Activated CD8-positive, alpha-beta memory T cell treated with anti-CD3 and anti-CD28 coated beads, Interleukin-2, amount 10 ng/mL, durations not matched to agents 7 days and 5 days (primary cell): Measurements from ENCODE around the gene PDLIM1. TPM values are rescaled to one million over a fixed set of nuclear protein-coding genes. Genes with fewer than 3 reads are reported as not detected.

Experiments
- ATAC-seq: fragments of 150-1000 bp; cut with Tn5 transposase; one replicate; pipeline ENCODE4 v1.10.0; 2021; ENCODE audit warnings: moderate library complexity
- CTCF ChIA-PET: fragments of 350-600 bp; sonication (Branson Sonifier 250); formaldehyde crosslinking; loops from one replicate; lab custom pipeline; 2021; ENCODE audit warnings: antibody characterized with exemption; lab: Charles Lee
- DNase-seq: peaks from one replicate; pipeline ENCODE4 v3.0.0-alpha.2; 2020
- H3K27ac Mint-ChIP-seq: one replicate; pipeline ENCODE4 v1.8.0; 2021; ENCODE audit warnings: mild to moderate bottlenecking, mixed read lengths
- H3K27me3 Mint-ChIP-seq: one replicate; pipeline ENCODE4 v1.8.0; 2021; ENCODE audit warnings: mixed read lengths
- H3K36me3 Mint-ChIP-seq: one replicate; pipeline ENCODE4 v1.8.0; 2021; ENCODE audit warnings: mild to moderate bottlenecking, mixed read lengths
- H3K4me1 Mint-ChIP-seq: one replicate; pipeline ENCODE4 v1.8.0; 2021; ENCODE audit warnings: mixed read lengths
- H3K4me3 Mint-ChIP-seq: one replicate; pipeline ENCODE4 v1.8.0; 2021; ENCODE audit warnings: mild to moderate bottlenecking, moderate library complexity, mixed read lengths
- H3K9me3 Mint-ChIP-seq: one replicate; pipeline ENCODE4 v1.8.0; 2022; ENCODE audit warnings: low read depth, mixed read lengths
- total RNA-seq, 2 experiments: library from RNA; stranded (reverse); gene quantifications; one replicate each; pipeline ENCODE4 v1.2.3, GENCODE V29; 2021

PDLIM1 gene
- total RNA-seq, 2 experiments from 2014 or later: 4.8 to 22.7 TPM

DNA sequence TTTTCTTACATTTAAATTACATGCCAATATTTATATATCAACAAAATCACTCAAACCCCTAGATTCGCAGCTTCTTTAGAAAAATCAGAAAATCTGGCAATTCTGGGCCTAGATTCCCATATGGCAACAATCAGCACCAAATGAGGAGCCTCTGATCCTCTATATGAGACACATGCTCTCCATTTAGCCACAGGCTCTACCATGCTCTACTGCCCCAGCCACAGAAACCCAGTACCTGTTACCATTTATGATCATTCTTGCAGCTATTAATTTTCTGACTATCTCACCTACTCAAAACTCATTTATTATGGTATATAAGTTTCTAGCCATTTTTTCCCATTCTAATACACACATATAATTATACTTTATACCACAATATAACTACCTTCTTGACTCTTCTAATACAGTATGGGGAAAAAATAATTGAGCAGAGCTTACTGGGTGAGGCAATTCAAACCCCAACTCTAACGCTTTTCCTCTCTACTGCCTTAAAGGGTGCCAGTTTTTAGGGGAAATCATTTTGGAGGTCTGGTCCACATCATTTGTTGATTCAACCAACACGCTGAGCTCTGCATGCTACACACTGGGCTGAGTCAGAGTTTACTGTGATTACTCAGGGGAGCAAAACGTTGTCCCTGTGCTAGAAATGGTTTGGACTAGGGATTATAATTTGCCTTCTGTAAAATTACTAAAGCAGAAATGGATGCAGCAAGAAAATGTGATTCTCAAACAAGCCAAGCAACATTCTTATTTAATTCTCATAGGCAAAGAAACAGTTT lies 11.6 kb downstream of the PDLIM1 start:
- Mint-ChIP-seq H3K4me1 (no peaks in the 10 kb centered on the region), H3K9me3 (no peaks in the 10 kb centered on the region), H3K27me3 (peaks cover 15% of the 10 kb centered on the region), H3K4me3 (no peak overlapping the region), H3K27ac (no peak overlapping the region), H3K36me3 (no peaks in the 10 kb centered on the region)
- no peak for DNase-seq
- ATAC-seq: no peak
- CTCF ChIA-PET: interaction anchor here (0.8 to 1.5 kb wide), 2 partner anchors 11 to 33 kb away, joined by 3 read pairs; partner anchors contain the start of gene PDLIM1

GRCh38 chr10:95278061-95278988 lies 12.5 kb downstream of the PDLIM1 start:
- peaks cover 12% of the 10 kb centered on the region for H3K27me3 Mint-ChIP-seq
- no peak overlapping the region for H3K27ac Mint-ChIP-seq
- ATAC-seq: no peak
- CTCF ChIA-PET: interaction anchor here (0.8 to 1.7 kb wide), 2 partner anchors 32 kb away, joined by 3 to 6 read pairs; no protein-coding TSS in a partner anchor
- no peaks in the 10 kb centered on the region for H3K4me1 Mint-ChIP-seq
- H3K9me3 Mint-ChIP-seq: no peaks in the 10 kb centered on the region
- no peak for DNase-seq
- H3K4me3 Mint-ChIP-seq: no peak overlapping the region
- H3K36me3 Mint-ChIP-seq: no peaks in the 10 kb centered on the region

DNA sequence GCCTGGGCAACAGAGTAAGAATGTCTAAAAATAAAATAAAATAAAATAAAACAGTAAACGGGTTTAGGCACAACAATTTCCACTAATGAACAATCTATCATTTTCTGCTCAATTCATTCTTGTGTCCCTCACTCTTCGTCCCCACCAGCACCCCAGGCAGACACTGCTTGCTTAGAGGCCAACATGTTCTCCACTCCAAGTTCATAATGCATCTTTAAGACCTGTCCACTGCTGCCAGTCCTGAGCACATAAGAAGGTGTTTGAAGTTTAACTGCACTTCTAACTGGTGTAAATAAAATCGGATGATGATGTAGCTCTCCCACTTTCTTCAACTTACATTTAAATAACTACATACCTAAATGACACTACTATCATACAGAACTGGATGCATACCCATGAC lies 13.2 kb downstream of the PDLIM1 start:
- DNase-seq (no peak), ATAC-seq (no peak)
- Mint-ChIP-seq H3K9me3 (no peaks in the 10 kb centered on the region), H3K27me3 (peaks cover 12% of the 10 kb centered on the region), H3K4me3 (no peak overlapping the region), H3K27ac (no peak overlapping the region), H3K36me3 (no peaks in the 10 kb centered on the region), H3K4me1 (no peaks in the 10 kb centered on the region)
- CTCF ChIA-PET: interaction anchor here (1.7 kb wide), 1 partner anchor 32 kb away, joined by 6 read pairs; no protein-coding TSS in a partner anchor

DNA sequence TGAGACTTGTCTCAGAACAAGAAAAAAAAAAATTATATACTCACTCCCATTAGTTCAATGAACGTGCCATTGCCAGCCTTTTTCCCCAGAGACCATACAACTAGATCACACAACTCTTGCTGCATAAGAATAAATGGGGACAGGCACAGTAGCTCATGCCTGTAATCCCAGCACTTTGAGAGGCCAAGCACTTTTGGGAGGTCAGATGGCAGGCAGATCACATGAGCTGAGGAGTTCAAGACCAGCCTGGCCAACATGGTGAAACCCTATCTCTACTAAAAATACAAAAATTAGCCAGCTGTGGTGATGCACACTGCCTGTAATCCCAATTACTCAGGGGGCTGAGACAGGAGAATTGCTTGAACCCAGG lies 13.6 kb downstream of the PDLIM1 start:
- Mint-ChIP-seq H3K27ac (no peak overlapping the region), H3K27me3 (peaks cover 12% of the 10 kb centered on the region), H3K9me3 (no peaks in the 10 kb centered on the region), H3K36me3 (no peaks in the 10 kb centered on the region), H3K4me3 (no peak overlapping the region), H3K4me1 (no peaks in the 10 kb centered on the region)
- CTCF ChIA-PET: interaction anchor here (0.6 to 1.7 kb wide), 2 partner anchors 12 to 31 kb away, joined by 3 to 6 read pairs; no protein-coding TSS in a partner anchor
- ATAC-seq (no peak), DNase-seq (no peak)

GRCh38 chr10:95276367-95277200 lies 14.2 kb downstream of the PDLIM1 start:
- CTCF ChIA-PET: interaction anchor here (0.6 to 1.7 kb wide), 3 partner anchors 13 to 33 kb away, joined by 3 to 6 read pairs (median 3); no protein-coding TSS in a partner anchor
- DNase-seq (no peak), ATAC-seq (no peak)
- H3K4me1 Mint-ChIP-seq: no peaks in the 10 kb centered on the region
- no peak overlapping the region for H3K27ac Mint-ChIP-seq
- H3K27me3 Mint-ChIP-seq: peaks cover 12% of the 10 kb centered on the region
- no peak overlapping the region for H3K4me3 Mint-ChIP-seq
- no peaks in the 10 kb centered on the region for H3K36me3 Mint-ChIP-seq
- no peaks in the 10 kb centered on the region for H3K9me3 Mint-ChIP-seq

DNA sequence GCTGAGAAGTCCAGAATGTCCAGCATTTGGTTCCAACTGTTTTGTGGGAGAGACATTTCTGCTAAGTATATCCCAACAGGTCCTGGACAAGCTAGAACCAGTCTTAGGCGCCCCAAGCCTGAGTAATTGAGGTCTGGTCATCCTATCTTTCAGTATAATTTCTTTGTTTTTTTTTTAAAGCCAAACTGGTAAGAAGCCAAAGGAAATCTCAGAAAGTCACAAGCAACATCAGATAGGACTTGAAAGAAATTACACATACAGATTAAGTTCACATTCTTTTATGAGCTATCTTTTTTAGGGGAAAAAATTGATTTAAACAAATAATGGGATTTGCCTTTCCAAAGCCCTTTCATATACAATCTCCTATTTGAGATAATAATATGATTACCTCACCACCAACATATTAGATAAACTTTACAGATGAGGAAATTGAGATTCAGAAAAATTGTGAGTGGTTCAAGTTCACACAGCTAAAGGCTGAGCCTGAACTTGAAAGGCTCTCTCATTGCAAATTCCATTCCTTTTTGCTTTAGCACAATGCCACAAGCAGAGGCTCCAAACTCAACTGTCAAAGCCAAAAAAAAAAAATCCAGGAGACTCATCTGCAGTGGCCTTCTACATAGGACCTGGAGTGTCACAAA lies 15.0 kb downstream of the PDLIM1 start:
- CTCF ChIA-PET: interaction anchor here (0.9 to 1.1 kb wide), 3 partner anchors 19 to 33 kb away, joined by 3 read pairs; no protein-coding TSS in a partner anchor
- H3K9me3 Mint-ChIP-seq: no peaks in the 10 kb centered on the region

GRCh38 chr10:95273393-95274312 lies 17.1 kb downstream of the PDLIM1 start:
- CTCF ChIA-PET: interaction anchor here (0.7 to 1.2 kb wide), 3 partner anchors 27 to 72 kb away, joined by 3 to 4 read pairs (median 3); no protein-coding TSS in a partner anchor
- DNase-seq: no peak
- H3K4me3 Mint-ChIP-seq: no peak overlapping the region
- ATAC-seq: no peak
- no peaks in the 10 kb centered on the region for H3K9me3 Mint-ChIP-seq
- H3K36me3 Mint-ChIP-seq: no peaks in the 10 kb centered on the region
- H3K27me3 Mint-ChIP-seq: peaks cover 7% of the 10 kb centered on the region
- no peak overlapping the region for H3K27ac Mint-ChIP-seq
- no peaks in the 10 kb centered on the region for H3K4me1 Mint-ChIP-seq

More for the DNA sequence above, 15.0 kb downstream of the PDLIM1 start:
- H3K4me1 Mint-ChIP-seq: no peaks in the 10 kb centered on the region
- peaks cover 9% of the 10 kb centered on the region for H3K27me3 Mint-ChIP-seq
- ATAC-seq (no peak), DNase-seq (no peak)
- H3K27ac Mint-ChIP-seq: no peak overlapping the region
- H3K4me3 Mint-ChIP-seq: no peak overlapping the region
- no peaks in the 10 kb centered on the region for H3K36me3 Mint-ChIP-seq

- H3K27ac Mint-ChIP-seq: no peak overlapping the region
- no peaks in the 10 kb centered on the region for H3K4me1 Mint-ChIP-seq
- H3K9me3 Mint-ChIP-seq: no peaks in the 10 kb centered on the region
- CTCF ChIA-PET: interaction anchor here (2.9 kb wide), 1 partner anchor 22 kb away, joined by 8 read pairs; no protein-coding TSS in a partner anchor
- H3K36me3 Mint-ChIP-seq: peaks cover 1% of the 10 kb centered on the region
- no peak for ATAC-seq
- H3K4me3 Mint-ChIP-seq: no peak overlapping the region
- DNase-seq: no peak
- H3K27me3 Mint-ChIP-seq: peaks cover 4% of the 10 kb centered on the region
Measured at GRCh38 chr10:95268438-95268837, 22.4 kb downstream of the PDLIM1 start.

DNA sequence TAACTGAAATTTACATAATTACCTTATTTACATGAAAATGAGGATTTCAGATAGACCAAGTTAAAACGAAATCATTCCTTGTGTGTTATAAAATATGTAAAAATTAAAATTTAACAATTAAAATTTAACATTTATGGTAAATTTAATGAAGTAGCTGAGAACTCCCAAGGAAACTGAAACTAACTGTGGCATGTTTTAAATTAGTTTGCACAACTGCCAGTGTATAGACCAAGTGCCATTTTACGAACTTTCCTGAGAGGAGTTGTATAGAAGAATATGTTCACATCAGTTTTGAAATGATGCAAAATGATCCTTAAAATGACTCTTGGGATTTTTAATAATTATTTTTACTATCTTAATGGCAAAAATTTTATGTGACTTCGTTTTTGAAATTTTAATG lies 23.6 kb downstream of the PDLIM1 start:
- no peak overlapping the region for H3K4me3 Mint-ChIP-seq
- DNase-seq (no peak), ATAC-seq (no peak)
- CTCF ChIA-PET: interaction anchor here (1.0 kb wide), 1 partner anchor 24 kb away, joined by 3 read pairs; no protein-coding TSS in a partner anchor
- H3K9me3 Mint-ChIP-seq: no peaks in the 10 kb centered on the region
- H3K27ac Mint-ChIP-seq: no peak overlapping the region
- peaks cover 8% of the 10 kb centered on the region for H3K27me3 Mint-ChIP-seq
- no peaks in the 10 kb centered on the region for H3K4me1 Mint-ChIP-seq
- peaks cover 1% of the 10 kb centered on the region for H3K36me3 Mint-ChIP-seq

DNA sequence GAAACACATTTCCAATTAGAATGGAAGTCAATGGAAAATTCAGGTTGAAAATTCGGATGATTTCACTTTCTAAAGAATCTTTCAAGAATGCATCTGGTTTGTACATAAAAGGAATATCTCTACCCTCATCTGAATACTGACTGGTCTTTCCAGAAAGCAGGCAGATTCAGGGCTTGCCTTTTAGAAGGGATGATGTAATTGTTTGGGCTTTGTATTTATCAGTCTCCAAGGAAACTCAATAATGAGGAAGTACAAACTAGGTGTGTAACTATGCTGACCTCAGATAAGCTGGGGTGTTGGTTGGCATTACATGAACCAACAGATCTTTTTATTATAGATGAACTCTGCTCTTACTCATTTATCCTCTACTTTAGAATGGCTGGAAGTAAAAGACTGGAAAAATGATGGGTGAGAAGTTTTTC lies 24.1 kb downstream of the PDLIM1 start:
- Mint-ChIP-seq H3K9me3 (no peaks in the 10 kb centered on the region), H3K27me3 (peaks cover 8% of the 10 kb centered on the region), H3K36me3 (peaks cover 1% of the 10 kb centered on the region), H3K4me1 (no peaks in the 10 kb centered on the region), H3K4me3 (no peak overlapping the region), H3K27ac (no peak overlapping the region)
- DNase-seq: no peak
- ATAC-seq: peak; percentile 42
- CTCF ChIA-PET: no interaction called here

DNA sequence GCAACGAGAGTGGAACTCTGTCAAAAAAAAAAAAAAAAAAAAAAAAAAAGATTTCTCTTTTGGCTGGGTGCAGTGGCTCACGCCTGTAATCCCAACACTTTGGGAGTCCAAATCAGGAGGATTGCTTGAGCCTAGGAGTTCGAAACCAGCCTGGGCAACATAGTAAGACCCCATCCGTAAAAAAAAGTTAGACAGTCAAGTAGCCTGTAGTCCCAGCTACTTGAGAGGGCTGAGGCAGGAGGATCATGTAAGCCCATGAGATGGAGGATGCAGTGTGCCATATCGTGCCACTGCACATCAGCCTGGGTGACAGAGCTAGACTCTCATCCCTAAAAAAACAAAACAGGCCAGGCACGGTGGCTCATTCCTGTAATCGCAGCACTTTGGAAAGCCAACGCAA lies 25.2 kb downstream of the PDLIM1 start:
- Mint-ChIP-seq H3K9me3 (no peaks in the 10 kb centered on the region), H3K27me3 (peaks cover 8% of the 10 kb centered on the region), H3K36me3 (peaks cover 1% of the 10 kb centered on the region), H3K4me3 (no peak overlapping the region), H3K4me1 (no peaks in the 10 kb centered on the region), H3K27ac (no peak overlapping the region)
- DNase-seq: no peak
- CTCF ChIA-PET: interaction anchor here (1.6 kb wide), 1 partner anchor 98 kb away, joined by 8 read pairs; no protein-coding TSS in a partner anchor
- no peak for ATAC-seq
